A549 (cell line): ENCODE data around the gene RIMBP2.

ENCODE experiments used
- CEBPB ChIP-seq, 2 experiments: fragments of >200 bp in 1 of 2; sonication (Bioruptor Twin) in 1 of 2; formaldehyde crosslinking in 1 of 2; IDR thresholded peaks; 2 replicates each; pipeline ENCODE4 v1.6.1; 2012 to 2016
- CTCF ChIP-seq: fragments of >200 bp; sonication (Bioruptor Twin); formaldehyde crosslinking; IDR thresholded peaks from 3 replicates; pipeline ENCODE4 v1.5.1; 2016
- EP300 ChIP-seq, 2 experiments: fragments of >200 bp; sonication (Bioruptor Twin); formaldehyde crosslinking; IDR thresholded peaks; 2 replicates in 1 of 2; 3 replicates in 1 of 2; pipeline ENCODE4 v1.6.1; 2016 to 2017
- JUN ChIP-seq, 2 experiments: fragments of >200 bp; sonication (Bioruptor Twin); formaldehyde crosslinking; IDR thresholded peaks; 2 replicates in 1 of 2; 3 replicates in 1 of 2; pipeline ENCODE4 v1.6.1; 2016 to 2017
- JUNB ChIP-seq: fragments of >200 bp; sonication (Bioruptor Twin); formaldehyde crosslinking; IDR thresholded peaks from 2 replicates; pipeline ENCODE4 v1.6.1; 2016
- KDM1A ChIP-seq: fragments of 200-600 bp; sonication (generic); IDR thresholded peaks from 2 replicates; pipeline ENCODE4 v1.6.1; 2016; ENCODE audit warnings: low read depth, mild to moderate bottlenecking
- POLR2AphosphoS2 ChIP-seq: conservative IDR thresholded peaks from 2 replicates; pipeline ENCODE4 v1.6.1; 2012; ENCODE audit warnings: low read length, improper control_type of control experiment, inconsistent platforms

GRCh38 chr12:130742716-130743115 lies 26.6 kb upstream of the RIMBP2 start:
- TF ChIP-seq CTCF (no peak), POLR2AphosphoS2 (no peak), KDM1A (no peak), CEBPB (IDR thresholded peaks at IDR 0.05) (no peak), EP300 (IDR thresholded peaks at IDR 0.05) (no peak), JUN (IDR thresholded peaks at IDR 0.05) (no peak), JUNB (no peak)
